Hepatocyte (in vitro differentiated cells): Measurements from ENCODE around the gene DHCR24. TPM values are rescaled to one million over a fixed set of nuclear protein-coding genes. Genes with fewer than 3 reads are reported as not detected.

ENCODE experiments used
- DNase-seq: peaks from one replicate; pipeline ENCODE4 v3.0.0-alpha.2; 2016; ENCODE audit warnings: low spot score
- H2AFZ ChIP-seq: fragments of 200-600 bp; sonication (generic); 2 replicates; pipeline ENCODE4 v1.6.0; 2016; ENCODE audit warnings: antibody characterized with exemption, mild to moderate bottlenecking
- H3K27ac ChIP-seq: fragments of 200-600 bp; sonication (generic); 2 replicates; pipeline ENCODE4 v1.5.1; 2016; ENCODE audit warnings: mild to moderate bottlenecking
- H3K27me3 ChIP-seq: fragments of 200-600 bp; sonication (generic); 2 replicates; pipeline ENCODE4 v1.6.1; 2016
- H3K36me3 ChIP-seq: fragments of 200-600 bp; sonication (generic); replicated peaks from 2 replicates; pipeline ENCODE4 v1.5.1; 2016; ENCODE audit warnings: low read depth; ENCODE audit not compliant: insufficient read depth
- H3K4me1 ChIP-seq: fragments of 200-600 bp; sonication (generic); 2 replicates; pipeline ENCODE4 v1.5.1; 2016; ENCODE audit warnings: mild to moderate bottlenecking, moderate library complexity; ENCODE audit not compliant: insufficient read depth
- H3K4me2 ChIP-seq: fragments of 200-600 bp; sonication (generic); 2 replicates; pipeline ENCODE4 v1.6.0; 2016
- H3K4me3 ChIP-seq: fragments of 200-600 bp; sonication (generic); 2 replicates; pipeline ENCODE4 v1.5.1; 2016; ENCODE audit warnings: mild to moderate bottlenecking
- H3K79me2 ChIP-seq: fragments of 200-600 bp; sonication (generic); 2 replicates; pipeline ENCODE4 v1.6.0; 2017; ENCODE audit warnings: mild to moderate bottlenecking
- H3K9me2 ChIP-seq: fragments of 200-600 bp; sonication (generic); replicated peaks from 2 replicates; pipeline ENCODE4 v1.6.0; 2017; ENCODE audit warnings: mild to moderate bottlenecking; ENCODE audit not compliant: insufficient read depth
- H3K9me3 ChIP-seq: fragments of 200-600 bp; sonication (generic); 2 replicates; pipeline ENCODE4 v1.5.1; 2016; ENCODE audit warnings: low read depth, mild to moderate bottlenecking
- H4K20me1 ChIP-seq: fragments of 200-600 bp; sonication (generic); 2 replicates; pipeline ENCODE4 v1.6.0; 2016; ENCODE audit warnings: mild to moderate bottlenecking; ENCODE audit not compliant: insufficient read depth, poor library complexity, severe bottlenecking
- EZH2 ChIP-seq: fragments of 200-600 bp; sonication (generic); IDR thresholded peaks from 2 replicates; pipeline ENCODE4 v1.6.1; 2016; ENCODE audit warnings: antibody characterized with exemption, mild to moderate bottlenecking, borderline replicate concordance
- EZH2phosphoT487 ChIP-seq: fragments of 200-600 bp; sonication (generic); IDR thresholded peaks from one replicate; pipeline ENCODE4 v1.6.1; 2018; ENCODE audit warnings: antibody characterized with exemption, mild to moderate bottlenecking, low read depth, moderate library complexity; ENCODE audit not compliant: unreplicated experiment, severe bottlenecking
- WGBS: methylation state at CpG from one replicate; pipeline ENCODE4 v1.1.6; 2016; ENCODE audit warnings: low lambda C conversion rate; ENCODE audit errors: missing lambda C conversion rate; 5-methylcytosine and 5-hydroxymethylcytosine counted together
- polyA plus RNA-seq: library from polyadenylated mRNA; unstranded; fragments of >200 nt; fragmentation: Nextera tagmentation; extraction: Ambion mirVana; gene quantifications from 2 replicates; pipeline ENCODE4 v1.2.1, GENCODE V29; 2016
- total RNA-seq: library from RNA; depleted of rRNA; stranded (reverse); fragments of >200 nt; gene quantifications from 2 replicates; pipeline ENCODE4 v1.2.3, GENCODE V29; 2014
- TF ChIP-seq, protein P1 (sequence below): fragments of 200-600 bp; sonication (generic); IDR thresholded peaks from 2 replicates; pipeline ENCODE4 v1.5.1; 2016; ENCODE audit warnings: antibody characterized with exemption, mild to moderate bottlenecking; ENCODE audit not compliant: poor library complexity

The DHCR24 gene
- total and polyA plus RNA-seq, 2 experiments from 2014 or later, result 282 to 318 TPM

DNA sequence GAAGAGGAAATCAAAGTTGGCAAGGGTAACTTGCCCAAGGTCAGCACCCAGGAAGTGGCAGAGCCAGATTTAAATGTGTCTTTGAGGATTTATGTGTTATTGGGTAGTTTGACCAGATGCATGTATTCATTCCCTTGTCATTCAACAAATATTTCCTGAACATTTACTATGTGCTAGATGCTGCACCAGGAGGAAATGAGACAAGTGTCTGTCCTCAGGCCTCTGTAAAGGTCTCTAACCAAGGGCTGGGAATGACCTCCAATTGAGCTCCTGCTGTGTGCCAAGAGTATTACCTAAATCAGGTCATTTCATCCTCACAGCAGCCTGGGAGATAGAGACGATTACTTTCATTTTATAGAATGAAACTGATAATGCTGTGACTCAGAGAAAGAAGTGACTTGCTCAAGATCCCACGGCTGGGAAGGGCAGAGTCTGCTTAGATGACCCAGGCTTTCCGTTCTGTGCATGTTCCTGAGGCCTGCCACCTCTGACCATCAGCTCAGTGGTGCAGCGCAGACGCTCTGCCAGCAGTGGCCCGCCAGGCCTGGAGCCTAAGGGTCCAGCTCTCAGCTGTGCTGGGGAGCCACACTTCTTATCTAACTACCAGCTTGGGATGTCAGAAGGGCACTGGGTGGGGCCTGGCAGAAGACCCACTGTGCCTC, 82.4 kb downstream of the DHCR24 start:
- peak overlapping the region; percentile 60 for H3K27ac ChIP-seq
- H3K4me2 ChIP-seq, result no peak overlapping the region

DNA sequence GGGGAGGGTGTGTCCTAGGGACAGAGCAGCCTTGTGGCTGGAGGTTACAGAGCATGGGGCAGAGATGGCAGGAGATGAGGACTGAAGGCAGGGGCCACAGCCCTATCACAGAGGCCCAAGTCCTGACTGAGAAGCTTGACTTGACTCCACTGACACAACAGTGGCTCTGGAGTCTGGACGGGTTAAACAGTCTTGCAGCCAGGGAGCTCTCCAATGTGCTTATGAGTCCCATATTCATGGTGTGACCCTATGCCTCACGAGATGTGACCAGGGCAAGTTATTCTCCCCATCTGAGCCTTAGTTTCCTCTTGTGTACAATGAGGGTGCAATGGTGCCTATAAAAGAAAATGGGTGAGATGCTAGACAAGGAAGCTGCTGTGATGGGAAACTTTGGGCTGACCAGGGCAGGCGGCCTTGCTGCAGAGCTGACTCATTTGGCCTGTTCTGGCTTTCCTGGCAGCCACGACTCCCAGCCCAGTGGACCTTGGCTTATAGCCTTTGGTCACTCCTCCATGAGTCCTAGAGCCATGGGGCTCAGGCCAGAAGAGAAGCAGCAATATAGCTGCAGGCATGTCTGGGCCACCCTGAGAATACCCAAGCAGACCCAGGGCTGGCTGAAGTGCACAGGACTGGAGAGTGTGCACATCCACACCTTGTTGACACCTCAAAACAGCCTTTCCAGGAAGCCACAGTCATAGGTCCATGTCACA, 83.1 kb downstream of the DHCR24 start:
- Histone ChIP-seq H2AFZ (no peak overlapping the region), H3K36me3 (no peaks in the 10 kb centered on the region), H3K27me3 (no peaks in the 10 kb centered on the region), H3K9me3 (no peaks in the 10 kb centered on the region), H3K9me2 (no peaks in the 10 kb centered on the region), H3K27ac (peak overlapping the region; percentile 60), H4K20me1 (no peaks in the 10 kb centered on the region), H3K4me1 (no peaks in the 10 kb centered on the region), H3K4me2 (no peak overlapping the region), H3K4me3 (no peak overlapping the region), H3K79me2 (peaks cover 7% of the 10 kb centered on the region)
- no peak for DNase-seq
- no peak for TF ChIP-seq EZH2
- TF ChIP-seq EZH2phosphoT487, result no peak
- TF ChIP-seq, protein P1, sequence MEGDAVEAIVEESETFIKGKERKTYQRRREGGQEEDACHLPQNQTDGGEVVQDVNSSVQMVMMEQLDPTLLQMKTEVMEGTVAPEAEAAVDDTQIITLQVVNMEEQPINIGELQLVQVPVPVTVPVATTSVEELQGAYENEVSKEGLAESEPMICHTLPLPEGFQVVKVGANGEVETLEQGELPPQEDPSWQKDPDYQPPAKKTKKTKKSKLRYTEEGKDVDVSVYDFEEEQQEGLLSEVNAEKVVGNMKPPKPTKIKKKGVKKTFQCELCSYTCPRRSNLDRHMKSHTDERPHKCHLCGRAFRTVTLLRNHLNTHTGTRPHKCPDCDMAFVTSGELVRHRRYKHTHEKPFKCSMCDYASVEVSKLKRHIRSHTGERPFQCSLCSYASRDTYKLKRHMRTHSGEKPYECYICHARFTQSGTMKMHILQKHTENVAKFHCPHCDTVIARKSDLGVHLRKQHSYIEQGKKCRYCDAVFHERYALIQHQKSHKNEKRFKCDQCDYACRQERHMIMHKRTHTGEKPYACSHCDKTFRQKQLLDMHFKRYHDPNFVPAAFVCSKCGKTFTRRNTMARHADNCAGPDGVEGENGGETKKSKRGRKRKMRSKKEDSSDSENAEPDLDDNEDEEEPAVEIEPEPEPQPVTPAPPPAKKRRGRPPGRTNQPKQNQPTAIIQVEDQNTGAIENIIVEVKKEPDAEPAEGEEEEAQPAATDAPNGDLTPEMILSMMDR, result no peak
- WGBS, result 58% methylated on average over 4 of the region's 4 CpGs

More for the DNA sequence above, 82.4 kb downstream of the DHCR24 start:
- H3K9me3 ChIP-seq, result no peaks in the 10 kb centered on the region
- H3K79me2 ChIP-seq, result peaks cover 5% of the 10 kb centered on the region
- TF ChIP-seq EZH2, result no peak
- TF ChIP-seq EZH2phosphoT487, result no peak
- TF ChIP-seq, protein P1, result no peak
- no peaks in the 10 kb centered on the region for H3K27me3 ChIP-seq
- H4K20me1 ChIP-seq, result no peaks in the 10 kb centered on the region
- no peaks in the 10 kb centered on the region for H3K4me1 ChIP-seq
- no peaks in the 10 kb centered on the region for H3K36me3 ChIP-seq
- H3K4me3 ChIP-seq, result no peak overlapping the region
- no peak for DNase-seq
- WGBS, result 86% methylated on average over 6 of the region's 6 CpGs
- no peaks in the 10 kb centered on the region for H3K9me2 ChIP-seq
- no peak overlapping the region for H2AFZ ChIP-seq

DNA sequence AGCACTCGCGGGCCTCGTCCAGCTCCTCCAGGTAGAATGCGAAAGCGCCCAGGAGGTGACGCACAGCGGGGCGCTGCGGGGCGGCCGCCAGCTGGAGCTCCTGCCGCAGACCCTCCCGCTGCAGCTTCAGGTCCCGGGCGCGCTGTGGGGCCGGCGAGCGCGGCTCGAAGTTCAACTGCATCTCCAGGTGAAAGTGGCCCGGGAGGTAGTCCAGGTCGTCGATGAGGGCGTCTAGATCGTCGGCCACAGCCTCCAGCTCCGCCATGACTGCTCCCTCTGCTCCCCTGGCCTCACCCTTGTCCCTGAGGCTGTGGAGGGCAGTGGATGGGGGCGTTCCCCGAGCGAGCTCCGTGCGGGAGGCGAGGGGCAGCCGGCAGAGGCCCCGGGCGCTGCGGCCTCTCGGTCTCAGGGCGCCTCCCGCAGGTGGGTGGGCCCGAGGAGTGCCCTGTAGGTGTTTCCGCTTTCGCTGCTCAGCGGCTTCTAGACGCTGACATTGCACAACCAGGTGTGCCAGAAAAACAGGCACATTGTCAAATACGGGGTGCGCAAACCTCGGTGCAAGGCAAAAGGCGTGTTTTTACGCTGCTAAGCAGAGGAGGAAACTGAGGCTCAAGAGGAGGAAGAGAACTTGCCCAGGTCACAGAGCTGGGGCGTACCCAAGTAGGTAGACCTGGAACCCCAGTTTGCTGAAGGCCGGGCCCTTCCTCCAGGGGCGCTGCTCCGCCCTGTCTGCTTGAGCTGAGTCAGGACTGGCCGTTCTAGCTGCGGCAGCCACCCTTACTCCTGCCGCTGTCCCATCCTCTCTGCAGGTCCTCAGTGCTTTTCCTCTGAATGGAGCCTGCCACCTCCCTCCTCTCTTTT, 85.9 kb downstream of the DHCR24 start, which contains the start of gene TTC22:
Gene TTC22 (minus strand): TSS at position 425 of the 861 bp plus-strand sequence. CDS start 160 bp downstream, at position 265.
- DNase-seq, result peak; percentile 83
- Histone ChIP-seq H3K4me1 (no peaks in the 10 kb centered on the region), H2AFZ (peak within 1 kb of the TSS; percentile 41), H3K4me2 (peak within 1 kb of the TSS; percentile 78), H3K27ac (peak within 1 kb of the TSS; percentile 69), H3K79me2 (peaks cover 7% of the 10 kb centered on the region), H3K9me2 (no peaks in the 10 kb centered on the region), H3K27me3 (no peaks in the 10 kb centered on the region), H3K9me3 (no peaks in the 10 kb centered on the region), H3K36me3 (no peaks in the 10 kb centered on the region), H4K20me1 (no peaks in the 10 kb centered on the region), H3K4me3 (peak within 1 kb of the TSS; percentile 40)
- WGBS, result 28% methylated on average over 53 of the region's 58 CpGs
- TF ChIP-seq EZH2 (no peak), EZH2phosphoT487 (no peak)
- TF ChIP-seq, protein P1, result peak; percentile 48
